ENCODE results near the gene CPSF4L.

Gene CPSF4L

GRCh38 chr17:73231395-73231794 is 30.3 kb downstream of the CPSF4L start:
- no peak for DNase-seq

- DNase-seq, result no peak
These were observed 31.6 kb downstream of the CPSF4L start for GRCh38 chr17:73230088-73230487.

- peak in 1 of 2 donors; percentile 21 for DNase-seq
These were observed 32.9 kb downstream of the CPSF4L start for GRCh38 chr17:73228748-73229236.

GRCh38 chr17:73227944-73228343 is 33.7 kb downstream of the CPSF4L start:
- no peak for DNase-seq

GRCh38 chr17:73227379-73227778 is 34.3 kb downstream of the CPSF4L start:
- no peak for DNase-seq

- DNase-seq, result no peak
These were observed 35.0 kb downstream of the CPSF4L start for GRCh38 chr17:73226556-73227172.

- no peak for DNase-seq
These were observed 36.9 kb downstream of the CPSF4L start for GRCh38 chr17:73224663-73225305.

GRCh38 chr17:73224237-73224636 is 37.4 kb downstream of the CPSF4L start:
- DNase-seq, result no peak

- DNase-seq, result no peak
These were observed 38.0 kb downstream of the CPSF4L start for GRCh38 chr17:73223626-73224230.

GRCh38 chr17:73215447-73215846 is 46.2 kb downstream of the CPSF4L start:
- DNase-seq, result no peak

GRCh38 chr17:73214851-73215250 is 46.8 kb downstream of the CPSF4L start:
- DNase-seq, result no peak

- no peak for DNase-seq
These were observed 47.7 kb downstream of the CPSF4L start for GRCh38 chr17:73214008-73214407.

GRCh38 chr17:73211745-73212144 is 49.9 kb downstream of the CPSF4L start:
- DNase-seq, result no peak

GRCh38 chr17:73210002-73210678 is 51.5 kb downstream of the CPSF4L start:
- DNase-seq, result no peak

GRCh38 chr17:73209436-73209835 is 52.2 kb downstream of the CPSF4L start:
- DNase-seq, result no peak

- no peak for DNase-seq
These were observed 53.4 kb downstream of the CPSF4L start for GRCh38 chr17:73208139-73208827.

GRCh38 chr17:73205459-73205961 is 56.2 kb downstream of the CPSF4L start:
- no peak for DNase-seq

- no peak for DNase-seq
These were observed 57.7 kb downstream of the CPSF4L start for GRCh38 chr17:73203788-73204479.

- no peak for DNase-seq
These were observed 58.4 kb downstream of the CPSF4L start for GRCh38 chr17:73203135-73203787.

GRCh38 chr17:73201215-73202069 is 60.2 kb downstream of the CPSF4L start:
- DNase-seq, result no peak

- no peak for DNase-seq
These were observed 61.2 kb downstream of the CPSF4L start for GRCh38 chr17:73200476-73200875.
